HepG2 (cell line): Measurements from ENCODE around the gene KAT6B. TPM values are rescaled to one million over a fixed set of nuclear protein-coding genes. Genes with fewer than 3 reads are reported as not detected.

Experiments
- CBX5 ChIP-seq: sonication (generic); formaldehyde crosslinking; IDR thresholded peaks from 2 replicates; pipeline ENCODE4 v1.4.0; 2020; ENCODE audit warnings: missing genetic modification reagents, borderline replicate concordance
- IKZF5 ChIP-seq: IDR thresholded peaks from 2 replicates; pipeline ENCODE4 v1.6.1; 2018; ENCODE audit warnings: missing genetic modification reagents, mild to moderate bottlenecking, missing compliant biosample characterization
- KLF6 ChIP-seq: IDR thresholded peaks from 2 replicates; pipeline ENCODE4 v1.8.0; 2016; ENCODE audit warnings: missing biosample characterization, missing genetic modification reagents
- NCOA2 ChIP-seq: sonication (generic); formaldehyde crosslinking; IDR thresholded peaks from 2 replicates; pipeline ENCODE4 v1.8.0; 2022; ENCODE audit warnings: inconsistent platforms
- NCOA5 ChIP-seq: sonication (generic); formaldehyde crosslinking; IDR thresholded peaks from 2 replicates; pipeline ENCODE4 v1.4.0; 2020; ENCODE audit warnings: missing genetic modification reagents
- NR2F2 ChIP-seq: IDR thresholded peaks from 2 replicates; pipeline ENCODE4 v1.6.1; 2012; ENCODE audit warnings: low read depth, inconsistent platforms, borderline replicate concordance
- PTBP1 ChIP-seq: fragments of 200-400 bp; formaldehyde crosslinking; IDR thresholded peaks from 2 replicates; pipeline ENCODE4 v1.6.1; 2018; ENCODE audit warnings: low read length, low read depth; ENCODE audit not compliant: poor library complexity, severe bottlenecking
- SOX5 ChIP-seq: IDR thresholded peaks from 2 replicates; pipeline ENCODE4 v1.6.1; 2016; ENCODE audit warnings: borderline replicate concordance
- TFDP2 ChIP-seq: sonication (generic); formaldehyde crosslinking; IDR thresholded peaks from 2 replicates; pipeline ENCODE4 v1.4.0; 2020; ENCODE audit warnings: missing genetic modification reagents
- ZNF180 ChIP-seq: sonication (generic); formaldehyde crosslinking; IDR thresholded peaks from 2 replicates; pipeline ENCODE4 v1.4.0; 2020; ENCODE audit warnings: low read depth, missing genetic modification reagents, borderline replicate concordance
- ZNF781 ChIP-seq: sonication (generic); formaldehyde crosslinking; IDR thresholded peaks from 2 replicates; pipeline ENCODE4 v1.5.1; 2020; ENCODE audit warnings: borderline replicate concordance, mild to moderate bottlenecking, missing genetic modification reagents; ENCODE audit errors: not compliant biosample characterization
- polyA plus RNA-seq, 8 experiments: library from polyadenylated mRNA; depleted of rRNA in 3 of 8; stranded (reverse) in 7 of 8; unstranded in 1 of 8; fragments of >200 nt; fragmentation: Illumina TruSeq in 4 of 8; extraction: Trizol in 4 of 8; gene quantifications; 2 replicates each; pipeline versions ENCODE4 v1.2.1 to v1.2.3, GENCODE V29; 2011 to 2016; ENCODE audit warnings: low read depth in 4 of 8, missing spikeins in 1 of 8, mixed read lengths in 1 of 8; ENCODE audit not compliant: insufficient read depth in 1 of 8
- total RNA-seq, 5 experiments: library from RNA; depleted of rRNA; stranded (reverse); fragments of >200 nt; fragmentation: Illumina TruSeq; extraction: Trizol; gene quantifications; 2 replicates each; pipeline ENCODE4 v1.2.3, GENCODE V29; 2016; ENCODE audit warnings: low read depth in 1 of 5
- TF ChIP-seq, protein P1 (sequence below): sonication (generic); formaldehyde crosslinking; IDR thresholded peaks from 2 replicates; pipeline ENCODE4 v1.4.0; 2020; ENCODE audit warnings: missing genetic modification reagents, borderline replicate concordance
- TF ChIP-seq, protein P2 (sequence below): sonication (generic); formaldehyde crosslinking; IDR thresholded peaks from 2 replicates; pipeline ENCODE4 v1.5.1; 2020; ENCODE audit warnings: mild to moderate bottlenecking, missing genetic modification reagents, moderate library complexity
- TF ChIP-seq, protein P3 (sequence below): IDR thresholded peaks from 2 replicates; pipeline ENCODE4 v1.6.1; 2016; ENCODE audit warnings: low read depth
- TF ChIP-seq, protein P4 (sequence below): sonication (generic); formaldehyde crosslinking; IDR thresholded peaks from 2 replicates; pipeline ENCODE4 v1.4.0; 2020; ENCODE audit warnings: missing genetic modification reagents
- TF ChIP-seq, protein P5 (sequence below): sonication (generic); formaldehyde crosslinking; IDR thresholded peaks from 2 replicates; pipeline ENCODE4 v1.9.0; 2021; ENCODE audit warnings: missing genetic modification reagents, mild to moderate bottlenecking, borderline replicate concordance

Gene KAT6B
- total and polyA plus RNA-seq, 2 of the 13 experiments (the other 11 are each of a cell fraction or from before 2014, with no cell fraction given): 3.0 to 9.5 TPM

- TF ChIP-seq, protein P1, sequence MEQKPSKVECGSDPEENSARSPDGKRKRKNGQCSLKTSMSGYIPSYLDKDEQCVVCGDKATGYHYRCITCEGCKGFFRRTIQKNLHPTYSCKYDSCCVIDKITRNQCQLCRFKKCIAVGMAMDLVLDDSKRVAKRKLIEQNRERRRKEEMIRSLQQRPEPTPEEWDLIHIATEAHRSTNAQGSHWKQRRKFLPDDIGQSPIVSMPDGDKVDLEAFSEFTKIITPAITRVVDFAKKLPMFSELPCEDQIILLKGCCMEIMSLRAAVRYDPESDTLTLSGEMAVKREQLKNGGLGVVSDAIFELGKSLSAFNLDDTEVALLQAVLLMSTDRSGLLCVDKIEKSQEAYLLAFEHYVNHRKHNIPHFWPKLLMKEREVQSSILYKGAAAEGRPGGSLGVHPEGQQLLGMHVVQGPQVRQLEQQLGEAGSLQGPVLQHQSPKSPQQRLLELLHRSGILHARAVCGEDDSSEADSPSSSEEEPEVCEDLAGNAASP (CRISPR knock-in tag): peak; percentile 53; the same call in 1 of the 2 replicates
- no peak for TF ChIP-seq KLF6 (CRISPR knock-in tag)
- TF ChIP-seq, protein P2, sequence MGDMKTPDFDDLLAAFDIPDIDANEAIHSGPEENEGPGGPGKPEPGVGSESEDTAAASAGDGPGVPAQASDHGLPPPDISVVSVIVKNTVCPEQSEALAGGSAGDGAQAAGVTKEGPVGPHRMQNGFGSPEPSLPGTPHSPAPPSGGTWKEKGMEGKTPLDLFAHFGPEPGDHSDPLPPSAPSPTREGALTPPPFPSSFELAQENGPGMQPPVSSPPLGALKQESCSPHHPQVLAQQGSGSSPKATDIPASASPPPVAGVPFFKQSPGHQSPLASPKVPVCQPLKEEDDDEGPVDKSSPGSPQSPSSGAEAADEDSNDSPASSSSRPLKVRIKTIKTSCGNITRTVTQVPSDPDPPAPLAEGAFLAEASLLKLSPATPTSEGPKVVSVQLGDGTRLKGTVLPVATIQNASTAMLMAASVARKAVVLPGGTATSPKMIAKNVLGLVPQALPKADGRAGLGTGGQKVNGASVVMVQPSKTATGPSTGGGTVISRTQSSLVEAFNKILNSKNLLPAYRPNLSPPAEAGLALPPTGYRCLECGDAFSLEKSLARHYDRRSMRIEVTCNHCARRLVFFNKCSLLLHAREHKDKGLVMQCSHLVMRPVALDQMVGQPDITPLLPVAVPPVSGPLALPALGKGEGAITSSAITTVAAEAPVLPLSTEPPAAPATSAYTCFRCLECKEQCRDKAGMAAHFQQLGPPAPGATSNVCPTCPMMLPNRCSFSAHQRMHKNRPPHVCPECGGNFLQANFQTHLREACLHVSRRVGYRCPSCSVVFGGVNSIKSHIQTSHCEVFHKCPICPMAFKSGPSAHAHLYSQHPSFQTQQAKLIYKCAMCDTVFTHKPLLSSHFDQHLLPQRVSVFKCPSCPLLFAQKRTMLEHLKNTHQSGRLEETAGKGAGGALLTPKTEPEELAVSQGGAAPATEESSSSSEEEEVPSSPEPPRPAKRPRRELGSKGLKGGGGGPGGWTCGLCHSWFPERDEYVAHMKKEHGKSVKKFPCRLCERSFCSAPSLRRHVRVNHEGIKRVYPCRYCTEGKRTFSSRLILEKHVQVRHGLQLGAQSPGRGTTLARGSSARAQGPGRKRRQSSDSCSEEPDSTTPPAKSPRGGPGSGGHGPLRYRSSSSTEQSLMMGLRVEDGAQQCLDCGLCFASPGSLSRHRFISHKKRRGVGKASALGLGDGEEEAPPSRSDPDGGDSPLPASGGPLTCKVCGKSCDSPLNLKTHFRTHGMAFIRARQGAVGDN (CRISPR knock-in tag): no peak
- TF ChIP-seq NR2F2: peak; percentile 52; the same call in 1 of the 2 replicates
- TF ChIP-seq, protein P3, sequence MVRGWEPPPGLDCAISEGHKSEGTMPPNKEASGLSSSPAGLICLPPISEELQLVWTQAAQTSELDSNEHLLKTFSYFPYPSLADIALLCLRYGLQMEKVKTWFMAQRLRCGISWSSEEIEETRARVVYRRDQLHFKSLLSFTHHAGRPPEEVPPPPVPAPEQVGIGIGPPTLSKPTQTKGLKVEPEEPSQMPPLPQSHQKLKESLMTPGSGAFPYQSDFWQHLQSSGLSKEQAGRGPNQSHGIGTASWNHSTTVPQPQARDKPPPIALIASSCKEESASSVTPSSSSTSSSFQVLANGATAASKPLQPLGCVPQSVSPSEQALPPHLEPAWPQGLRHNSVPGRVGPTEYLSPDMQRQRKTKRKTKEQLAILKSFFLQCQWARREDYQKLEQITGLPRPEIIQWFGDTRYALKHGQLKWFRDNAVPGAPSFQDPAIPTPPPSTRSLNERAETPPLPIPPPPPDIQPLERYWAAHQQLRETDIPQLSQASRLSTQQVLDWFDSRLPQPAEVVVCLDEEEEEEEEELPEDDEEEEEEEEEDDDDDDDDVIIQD (CRISPR knock-in tag): peak; percentile 25; the same call in 1 of the 2 replicates
- TF ChIP-seq CBX5 (CRISPR knock-in tag): 0 out of 2 replicates have a peak, but pooled peaks have one; percentile 15
- no peak for TF ChIP-seq NCOA5 (CRISPR knock-in tag)
- 0 out of 2 replicates have a peak, but pooled peaks have one; percentile 22 for TF ChIP-seq TFDP2
- TF ChIP-seq PTBP1: no peak
- TF ChIP-seq NCOA2 (CRISPR knock-in tag): peak; percentile 87
- TF ChIP-seq ZNF180 (CRISPR knock-in tag): no peak
- TF ChIP-seq, protein P4, sequence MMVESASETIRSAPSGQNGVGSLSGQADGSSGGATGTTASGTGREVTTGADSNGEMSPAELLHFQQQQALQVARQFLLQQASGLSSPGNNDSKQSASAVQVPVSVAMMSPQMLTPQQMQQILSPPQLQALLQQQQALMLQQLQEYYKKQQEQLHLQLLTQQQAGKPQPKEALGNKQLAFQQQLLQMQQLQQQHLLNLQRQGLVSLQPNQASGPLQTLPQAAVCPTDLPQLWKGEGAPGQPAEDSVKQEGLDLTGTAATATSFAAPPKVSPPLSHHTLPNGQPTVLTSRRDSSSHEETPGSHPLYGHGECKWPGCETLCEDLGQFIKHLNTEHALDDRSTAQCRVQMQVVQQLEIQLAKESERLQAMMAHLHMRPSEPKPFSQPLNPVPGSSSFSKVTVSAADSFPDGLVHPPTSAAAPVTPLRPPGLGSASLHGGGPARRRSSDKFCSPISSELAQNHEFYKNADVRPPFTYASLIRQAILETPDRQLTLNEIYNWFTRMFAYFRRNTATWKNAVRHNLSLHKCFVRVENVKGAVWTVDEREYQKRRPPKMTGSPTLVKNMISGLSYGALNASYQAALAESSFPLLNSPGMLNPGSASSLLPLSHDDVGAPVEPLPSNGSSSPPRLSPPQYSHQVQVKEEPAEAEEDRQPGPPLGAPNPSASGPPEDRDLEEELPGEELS (CRISPR knock-in tag): peak; percentile 90
- TF ChIP-seq IKZF5 (CRISPR knock-in tag): 0 out of 2 replicates have a peak, but pooled peaks have one; percentile 32
- no peak for TF ChIP-seq ZNF781 (CRISPR knock-in tag)
- peak; percentile 14; the same call in 1 of the 2 replicates for TF ChIP-seq SOX5 (CRISPR knock-in tag)
- TF ChIP-seq, protein P5, sequence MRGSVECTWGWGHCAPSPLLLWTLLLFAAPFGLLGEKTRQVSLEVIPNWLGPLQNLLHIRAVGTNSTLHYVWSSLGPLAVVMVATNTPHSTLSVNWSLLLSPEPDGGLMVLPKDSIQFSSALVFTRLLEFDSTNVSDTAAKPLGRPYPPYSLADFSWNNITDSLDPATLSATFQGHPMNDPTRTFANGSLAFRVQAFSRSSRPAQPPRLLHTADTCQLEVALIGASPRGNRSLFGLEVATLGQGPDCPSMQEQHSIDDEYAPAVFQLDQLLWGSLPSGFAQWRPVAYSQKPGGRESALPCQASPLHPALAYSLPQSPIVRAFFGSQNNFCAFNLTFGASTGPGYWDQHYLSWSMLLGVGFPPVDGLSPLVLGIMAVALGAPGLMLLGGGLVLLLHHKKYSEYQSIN (CRISPR knock-in tag): no peak
These were observed 4.3 kb upstream of the KAT6B start (continued) for GRCh38 chr10:74822101-74822500.
